Right lobe of liver (tissue), 4 donors: ENCODE data around the gene DPP7.

Experiments used
- CTCF ChIP-seq, 4 donors: fragments of 200-600 bp in 3 of 4; fragments of 450-650 bp in 1 of 4; IDR thresholded peaks; one replicate each; pipeline versions ENCODE4 v1.5.1 to v1.8.0; 2016 to 2022; ENCODE audit warnings: antibody characterized with exemption in 4 of 4, mild to moderate bottlenecking in 2 of 4
- POLR2A ChIP-seq: fragments of 450-650 bp; IDR thresholded peaks from one replicate; pipeline ENCODE4 v1.6.1; 2017; ENCODE audit warnings: antibody characterized with exemption, mild to moderate bottlenecking
- donor health status: DM: no; HTN: no; CAD: no.
- donor health status: DM: no; HTN: no; CAD: no.
- donor health status: DM: no; HTN: yes; CAD: no.

GRCh38 chr9:137123468-137123837 is 8.9 kb upstream of the DPP7 start:
- TF ChIP-seq CTCF (IDR thresholded peaks at IDR 0.05) (no peak), POLR2A (no peak)
